COR-L47 (cell line): ENCODE measurements around the gene GALNT12.

ENCODE experiments used
- DNase-seq: peaks from one replicate; lab custom pipeline; 2025; lab: John Stamatoyannopoulos, UW

GALNT12 gene

GRCh38 chr9:98832768-98833089 is 25.3 kb downstream of the GALNT12 start:
- no peak for DNase-seq

DNA sequence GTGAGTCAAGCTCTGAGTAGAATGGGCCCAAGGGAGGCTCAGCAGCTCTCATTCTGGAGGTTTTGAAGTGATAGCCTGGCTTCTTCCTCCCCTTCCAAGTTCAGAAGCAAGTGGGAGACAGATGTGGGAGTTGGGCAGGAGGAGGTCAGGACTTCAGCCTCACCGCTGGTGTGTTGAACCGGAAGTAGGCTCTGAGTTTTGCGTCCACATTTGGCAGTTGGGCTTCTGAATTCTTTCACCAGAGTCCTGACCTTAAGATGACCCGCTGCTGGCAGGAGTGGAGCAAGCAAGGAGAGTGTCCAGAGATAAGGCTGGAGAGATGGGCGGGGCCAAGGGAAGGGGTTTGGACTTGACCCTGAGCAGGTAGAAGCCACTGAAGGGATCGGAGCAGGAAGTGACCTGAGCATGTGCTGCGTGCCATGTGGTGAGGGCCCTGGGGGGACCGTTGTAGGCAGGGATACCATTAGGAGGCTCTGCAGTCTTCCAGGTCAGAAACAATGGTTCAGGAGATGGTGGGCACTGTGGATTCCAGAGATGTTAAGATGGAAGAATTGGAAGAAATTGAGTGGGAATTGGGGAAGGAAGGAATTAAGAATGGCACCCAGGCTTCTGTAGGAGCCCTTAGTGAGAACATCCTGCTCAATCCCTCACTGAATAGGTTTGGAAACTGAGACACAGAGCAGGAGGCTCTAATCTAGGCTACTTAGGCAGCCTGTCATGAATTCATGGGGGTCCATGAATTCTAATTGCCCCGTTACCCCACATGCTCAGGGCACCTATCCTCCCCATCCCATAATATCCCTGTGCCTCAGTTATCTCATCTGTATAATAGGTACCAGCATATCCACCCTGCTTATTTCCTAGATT is 25.9 kb downstream of the GALNT12 start:
- no peak for DNase-seq

- DNase-seq: no peak
Measured at GRCh38 chr9:98834386-98834785, 26.9 kb downstream of the GALNT12 start.

DNA sequence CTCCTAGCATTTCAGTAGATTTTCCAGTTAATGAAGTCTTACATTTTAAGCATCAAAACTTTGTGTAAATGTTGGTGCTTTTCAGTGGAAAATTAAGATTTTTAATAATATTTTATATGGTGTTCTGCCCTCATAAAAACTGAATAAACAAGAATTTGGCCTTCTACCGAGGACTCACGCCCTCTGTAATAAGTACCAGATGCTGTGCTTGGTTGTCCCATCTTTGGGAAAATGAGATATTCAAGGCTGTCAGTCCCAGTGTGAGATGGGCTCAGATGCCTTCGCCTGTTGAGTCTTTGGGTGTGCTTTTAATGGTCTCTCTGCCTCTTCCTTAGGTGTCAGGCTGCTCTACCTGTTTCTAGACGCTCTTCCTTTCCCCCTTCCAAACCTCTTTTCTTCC is 28.7 kb downstream of the GALNT12 start:
- DNase-seq: no peak

DNA sequence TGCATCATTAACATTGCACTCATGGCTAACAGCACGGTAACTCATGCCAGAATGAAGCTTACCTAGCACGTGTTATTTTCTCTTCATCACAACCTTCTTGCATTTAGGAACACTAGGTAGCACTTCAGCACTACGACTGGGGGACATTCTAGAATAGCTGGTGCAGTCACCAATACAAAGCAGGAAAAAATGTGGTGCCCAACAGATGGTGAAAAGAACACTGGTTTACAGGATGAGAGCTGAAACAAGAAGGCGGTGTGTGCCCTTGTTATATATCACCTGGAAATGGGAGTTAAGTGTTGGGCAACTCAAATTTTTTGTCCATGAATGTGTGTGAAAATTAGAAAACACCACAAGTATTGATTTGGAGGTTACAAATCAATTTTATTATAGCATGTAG is 30.0 kb downstream of the GALNT12 start:
- no peak for DNase-seq

DNA sequence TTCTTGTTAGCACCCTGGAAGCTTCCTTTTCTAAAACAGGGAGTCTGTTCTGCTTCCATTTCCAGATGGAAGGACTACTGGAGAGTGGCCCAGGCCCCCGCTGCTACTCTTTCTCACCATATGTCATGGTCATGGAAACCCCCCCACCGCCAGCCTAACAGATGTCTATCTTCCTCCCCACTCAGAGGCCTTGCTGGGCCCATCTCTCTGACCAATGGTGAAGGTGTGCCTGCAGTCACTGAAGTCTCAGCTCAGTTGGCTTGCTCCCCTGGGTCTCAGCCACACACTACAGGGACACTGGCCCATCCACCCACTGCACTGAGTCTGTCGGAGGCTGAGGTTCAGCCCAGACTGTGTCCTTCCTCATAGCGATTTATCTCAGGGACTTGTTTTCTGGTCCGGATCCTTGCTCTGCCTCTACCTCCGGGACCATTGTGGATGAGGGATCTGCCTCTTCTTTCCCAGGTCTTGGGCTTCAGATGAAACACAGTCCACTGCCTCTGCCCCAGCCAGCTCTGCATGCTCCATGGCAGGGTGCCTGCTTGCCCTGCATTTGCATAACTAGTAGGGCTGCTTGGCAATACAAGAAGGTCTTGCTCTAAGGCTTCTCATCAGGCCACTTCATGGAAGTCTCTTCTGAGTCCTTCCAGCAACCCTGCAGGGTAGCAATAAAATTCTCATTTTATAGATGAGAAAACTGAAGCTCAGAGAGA is 30.8 kb downstream of the GALNT12 start:
- DNase-seq: no peak

GRCh38 chr9:98838868-98839565 is 31.5 kb downstream of the GALNT12 start:
- DNase-seq: no peak

DNA sequence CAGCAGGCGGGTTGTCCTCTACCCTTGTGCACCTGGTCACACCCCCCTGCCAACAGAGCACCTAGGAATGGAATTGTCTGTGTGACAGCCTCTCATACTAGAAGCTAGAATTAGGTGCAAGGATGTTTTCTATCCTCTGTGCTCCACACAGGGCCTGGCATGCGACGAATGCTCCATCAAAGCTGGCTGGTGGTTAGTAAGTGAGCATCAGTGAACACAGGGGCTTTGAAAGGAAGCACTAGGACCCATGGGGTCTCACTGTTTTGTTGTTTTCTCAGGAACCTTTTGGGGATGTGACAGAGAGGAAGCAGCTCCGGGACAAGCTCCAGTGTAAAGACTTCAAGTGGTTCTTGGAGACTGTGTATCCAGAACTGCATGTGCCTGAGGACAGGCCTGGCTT is 32.3 kb downstream of the GALNT12 start:
- no peak for DNase-seq

GRCh38 chr9:98842510-98842909 is 35.0 kb downstream of the GALNT12 start:
- no peak for DNase-seq

DNA sequence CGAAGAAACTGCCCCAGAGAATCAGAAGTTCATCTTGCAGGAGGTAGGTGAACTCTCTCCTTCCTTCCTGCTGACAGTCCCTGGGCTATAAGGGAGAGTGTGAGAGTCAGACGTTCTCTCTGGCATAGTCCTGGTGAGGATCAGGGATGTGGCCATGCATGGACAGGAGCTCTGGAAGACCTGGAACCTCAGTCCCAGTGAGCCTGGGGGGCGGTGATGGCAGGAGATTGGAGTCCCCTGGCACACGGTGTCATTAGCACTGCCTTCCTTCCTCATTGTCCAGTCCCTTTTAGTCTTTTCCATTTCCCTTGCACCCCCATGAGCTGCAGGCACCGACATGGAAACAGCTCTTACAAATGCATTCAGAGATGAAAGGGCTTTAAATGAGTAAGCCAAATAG is 38.6 kb downstream of the GALNT12 start:
- no peak for DNase-seq

DNA sequence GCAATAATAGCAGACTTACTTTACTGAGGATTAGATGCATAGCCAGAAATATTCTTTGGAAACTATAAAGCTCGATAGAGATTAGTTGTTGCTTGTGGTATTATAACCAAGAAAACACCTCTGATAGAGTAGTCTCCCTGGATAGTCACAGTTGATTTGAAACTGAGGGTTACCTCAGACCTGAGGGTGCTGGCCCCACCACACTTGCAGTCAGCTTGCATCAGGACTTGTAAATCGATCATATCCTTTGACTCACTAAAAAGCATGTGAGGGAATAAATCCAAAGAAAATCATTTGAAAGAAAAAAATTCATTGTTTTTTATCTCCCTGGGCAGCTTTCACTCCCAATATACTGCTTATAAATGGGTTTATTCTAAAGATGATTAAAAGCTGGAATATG is 39.4 kb downstream of the GALNT12 start:
- DNase-seq: no peak

- peak; percentile 92 for DNase-seq
Measured at GRCh38 chr9:98848450-98849149, 41.1 kb downstream of the GALNT12 start.

- DNase-seq: no peak
Measured at GRCh38 chr9:98849563-98849962, 42.1 kb downstream of the GALNT12 start.

DNA sequence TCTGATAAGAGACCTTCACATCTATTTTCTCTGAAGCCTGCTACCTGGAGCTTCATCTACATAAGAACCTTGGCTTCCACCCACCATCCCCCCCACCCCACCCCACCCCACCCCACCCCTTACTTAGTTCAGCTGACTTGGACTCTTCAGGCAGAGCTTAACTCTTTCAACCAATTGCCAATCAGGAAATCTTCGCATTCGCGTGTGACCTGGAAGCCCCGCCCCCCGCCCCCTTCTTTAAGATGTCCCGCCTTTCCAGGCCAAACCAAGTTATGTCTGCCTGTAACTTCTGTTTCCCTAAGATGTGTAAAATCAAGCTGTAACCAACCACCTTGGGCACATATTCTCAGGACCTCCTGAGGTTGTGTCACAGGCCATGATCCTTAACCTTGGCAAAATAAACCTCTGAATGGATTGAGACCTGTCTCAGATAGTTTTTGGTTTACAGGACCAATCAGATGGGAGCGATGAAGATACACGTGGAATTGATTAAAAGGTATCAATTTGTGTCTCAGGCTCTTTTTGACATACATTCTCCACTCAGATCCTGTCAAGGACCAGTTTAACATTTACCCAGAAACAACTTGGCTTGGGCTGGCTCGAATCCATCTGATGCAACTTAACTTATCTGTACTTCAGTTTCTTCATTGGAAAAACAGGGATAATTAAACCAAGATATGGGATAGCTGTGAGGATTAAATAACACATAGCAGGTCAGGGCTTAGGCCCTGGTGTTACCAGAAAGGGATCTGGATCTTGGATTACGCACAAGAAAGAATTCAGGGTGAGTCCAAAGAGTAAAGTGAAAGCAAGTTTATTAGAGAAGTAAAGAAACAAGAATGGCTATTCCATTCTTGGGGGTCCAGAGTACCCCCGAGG is 43.6 kb downstream of the GALNT12 start:
- DNase-seq: no peak

DNA sequence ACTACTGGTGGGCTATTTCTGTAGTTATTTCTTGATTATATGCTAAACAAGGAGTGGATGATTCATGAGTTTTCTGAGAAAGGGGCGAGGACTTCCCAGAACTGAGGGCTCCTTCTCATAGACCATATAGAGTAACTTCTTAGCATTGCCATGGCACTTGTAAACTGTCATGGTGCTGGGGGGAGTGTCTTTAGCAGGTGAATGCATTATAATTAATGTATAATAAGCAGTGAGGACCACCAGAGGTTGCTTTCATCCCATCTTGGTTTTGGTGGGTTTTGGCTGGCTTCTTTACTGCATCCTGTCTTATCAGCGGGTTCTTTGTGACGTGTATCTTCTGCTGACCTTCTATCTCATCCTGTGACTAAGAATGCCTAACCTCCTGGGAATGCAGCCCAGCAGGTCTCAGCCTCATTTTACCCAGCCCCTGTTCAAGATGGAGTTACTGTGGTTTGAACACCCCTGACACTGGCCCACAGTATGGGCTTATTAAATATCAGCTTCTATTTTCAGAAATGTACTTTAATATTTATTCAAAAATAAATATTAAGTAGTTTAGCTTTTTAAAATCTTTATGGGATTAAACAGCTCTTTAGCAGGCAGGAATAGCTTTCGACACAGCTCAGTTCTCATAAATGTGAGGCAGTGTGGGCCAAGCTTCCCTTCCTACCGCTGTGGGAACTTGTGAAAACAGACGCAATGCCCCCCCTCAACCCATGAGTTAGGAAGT is 44.4 kb downstream of the GALNT12 start:
- DNase-seq: no peak

- DNase-seq: no peak
Measured at GRCh38 chr9:98852460-98852734, 44.9 kb downstream of the GALNT12 start.

DNA sequence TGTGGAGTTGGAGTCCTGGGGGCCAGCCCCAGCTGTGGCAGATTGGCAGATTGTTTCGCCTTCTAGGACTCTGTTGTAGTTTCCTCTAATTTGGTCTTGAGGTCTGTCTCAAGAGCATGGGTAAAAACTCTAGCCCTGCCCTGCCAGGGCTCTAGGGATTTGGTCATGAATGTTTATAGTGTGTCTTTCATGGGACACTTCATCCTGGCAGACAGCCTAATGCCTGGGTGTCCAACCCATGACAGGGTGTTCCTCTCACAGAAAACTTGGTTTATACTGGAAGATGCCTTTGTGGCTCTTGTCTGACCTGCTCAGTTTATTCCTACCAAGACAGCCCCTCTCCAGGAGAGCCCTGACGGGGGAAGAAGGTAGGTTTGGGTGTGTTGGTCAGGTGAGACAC is 45.5 kb downstream of the GALNT12 start:
- DNase-seq: no peak

- DNase-seq: no peak
Measured at GRCh38 chr9:98854266-98854665, 46.8 kb downstream of the GALNT12 start.

DNA sequence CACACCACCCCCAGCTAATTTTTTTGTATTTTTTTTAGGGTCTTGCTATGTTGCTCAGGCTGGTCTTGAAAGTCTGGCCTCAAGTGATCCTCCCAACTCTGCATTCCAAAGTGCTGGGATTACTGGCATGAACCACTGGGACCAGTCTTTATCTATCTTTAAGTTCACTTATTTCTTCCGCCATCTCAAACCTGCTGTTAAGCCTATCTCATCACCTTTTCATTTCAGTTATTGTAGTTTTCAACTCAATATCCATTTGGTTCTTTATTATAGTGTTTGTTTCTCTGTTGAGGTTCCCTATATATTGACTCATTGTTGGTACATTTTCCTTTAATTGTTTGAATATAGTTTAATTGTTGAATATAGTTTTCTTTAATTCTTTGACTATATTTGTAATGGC is 48.1 kb downstream of the GALNT12 start:
- DNase-seq: no peak

GRCh38 chr9:98856982-98857381 is 49.5 kb downstream of the GALNT12 start:
- no peak for DNase-seq

DNA sequence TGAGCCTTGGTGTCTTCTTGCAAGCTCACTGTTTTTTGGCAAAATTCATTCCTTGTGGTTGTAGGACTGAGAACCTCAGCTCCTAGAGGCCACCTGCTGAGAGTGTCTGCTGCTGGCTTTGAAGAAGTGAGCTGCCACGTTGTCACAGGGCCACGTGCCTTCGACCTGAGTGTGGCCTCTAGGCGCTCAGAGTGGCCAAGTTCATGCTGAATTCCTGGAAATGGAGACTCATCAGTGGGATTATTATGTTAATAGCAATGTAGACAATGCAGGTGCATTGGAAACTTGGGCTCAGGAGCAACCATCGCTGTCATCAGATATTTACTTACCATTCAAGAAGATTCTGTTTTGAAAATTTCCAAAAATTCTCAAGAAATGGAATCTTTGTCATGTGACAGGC is 52.5 kb downstream of the GALNT12 start:
- no peak for DNase-seq
